CD14-positive monocyte (primary cell): ENCODE results near the gene MAP3K3. TPM values are rescaled to one million over a fixed set of nuclear protein-coding genes. Genes with fewer than 3 reads are reported as not detected.

ENCODE experiments used
- DNase-seq, 3 donors: peaks; one replicate each; pipeline ENCODE4 v3.0.0-alpha.2; 2011 to 2022
- H2AFZ ChIP-seq: 2 replicates; pipeline ENCODE4 v1.6.0; 2012; ENCODE audit warnings: mild to moderate bottlenecking, low read depth, low read length, inconsistent platforms; ENCODE audit not compliant: insufficient read depth, poor library complexity, severe bottlenecking
- H3K27ac ChIP-seq, 2 donors: 1 replicate in 1 of 2; 2 replicates in 1 of 2; pipeline ENCODE4 v1.5.1; 2012 to 2013; ENCODE audit warnings: low read length in 2 of 2, control low read depth in 1 of 2, inconsistent platforms in 1 of 2, low read depth in 1 of 2, mild to moderate bottlenecking in 1 of 2
- H3K27me3 ChIP-seq, 2 donors: one replicate each; pipeline versions ENCODE4 v1.6.0 to v1.6.1; 2011 to 2013; ENCODE audit warnings: low read length in 2 of 2; ENCODE audit not compliant: control insufficient read depth in 2 of 2, insufficient read depth in 2 of 2
- H3K36me3 ChIP-seq, 2 donors: replicated peaks in 1 of 2; 1 replicate in 1 of 2; 2 replicates in 1 of 2; pipeline versions ENCODE4 v1.5.1 to v1.6.1; 2012 to 2013; ENCODE audit warnings: low read length in 2 of 2, control low read depth in 1 of 2, inconsistent platforms in 1 of 2, mild to moderate bottlenecking in 1 of 2; ENCODE audit not compliant: insufficient read depth in 2 of 2, control insufficient read depth in 1 of 2
- H3K4me1 ChIP-seq, 2 donors: 1 replicate in 1 of 2; 2 replicates in 1 of 2; pipeline versions ENCODE4 v1.5.1 to v1.6.1; 2012 to 2013; ENCODE audit warnings: low read length in 2 of 2, control low read depth in 1 of 2, inconsistent platforms in 1 of 2, mild to moderate bottlenecking in 1 of 2, moderate library complexity in 1 of 2; ENCODE audit not compliant: insufficient read depth in 2 of 2, control insufficient read depth in 1 of 2
- H3K4me2 ChIP-seq: replicated peaks from 2 replicates; pipeline ENCODE3; 2012; ENCODE audit warnings: low read length, moderate library complexity, mild to moderate bottlenecking; ENCODE audit not compliant: poor library complexity, severe bottlenecking; ENCODE audit errors: extremely low read depth
- H3K4me3 ChIP-seq, 3 experiments: fragments of 200-600 bp in 1 of 3; sonication (generic) in 1 of 3; replicated peaks in 1 of 3; 1 replicate in 2 of 3; 2 replicates in 1 of 3; pipeline ENCODE4 v1.5.1; 2011 to 2013; ENCODE audit warnings: low read length in 3 of 3, mild to moderate bottlenecking in 3 of 3, control low read depth in 2 of 3, low read depth in 2 of 3, inconsistent platforms in 1 of 3, moderate library complexity in 1 of 3
- H3K79me2 ChIP-seq: 2 replicates; pipeline ENCODE4 v1.6.0; 2012; ENCODE audit warnings: mild to moderate bottlenecking, control low read depth, inconsistent platforms, low read length, moderate library complexity; ENCODE audit not compliant: insufficient read depth
- H3K9ac ChIP-seq: 2 replicates; pipeline ENCODE4 v1.6.0; 2017; ENCODE audit warnings: low read length, mild to moderate bottlenecking; ENCODE audit not compliant: insufficient read depth, poor library complexity, severe bottlenecking
- H3K9me3 ChIP-seq, 2 donors: replicated peaks in 1 of 2; 1 replicate in 1 of 2; 2 replicates in 1 of 2; pipeline versions ENCODE4 v1.5.1 to v1.6.1; 2012 to 2013; ENCODE audit warnings: low read length in 2 of 2, control low read depth in 1 of 2; ENCODE audit not compliant: control insufficient read depth in 1 of 2, insufficient read depth in 1 of 2
- H4K20me1 ChIP-seq: 2 replicates; pipeline ENCODE4 v1.6.0; 2012; ENCODE audit warnings: mild to moderate bottlenecking, low read length, control low read depth, moderate library complexity; ENCODE audit not compliant: insufficient read depth
- H3K27ac Mint-ChIP-seq, 7 donors: one replicate each; pipeline ENCODE4 v1.8.0; 2020; ENCODE audit warnings: mild to moderate bottlenecking in 7 of 7, mixed read lengths in 7 of 7, moderate library complexity in 6 of 7, inconsistent platforms in 2 of 7
- H3K27me3 Mint-ChIP-seq, 3 donors: one replicate each; pipeline ENCODE4 v1.8.0; 2021 to 2022; ENCODE audit warnings: low read depth in 3 of 3, mild to moderate bottlenecking in 3 of 3, mixed read lengths in 3 of 3, moderate library complexity in 3 of 3, inconsistent platforms in 1 of 3
- H3K36me3 Mint-ChIP-seq, 2 donors: one replicate each; pipeline ENCODE4 v1.8.0; 2020; ENCODE audit warnings: mixed read lengths in 2 of 2, inconsistent platforms in 1 of 2, mild to moderate bottlenecking in 1 of 2
- H3K4me1 Mint-ChIP-seq: one replicate; pipeline ENCODE4 v1.8.0; 2020; ENCODE audit warnings: mild to moderate bottlenecking, mixed read lengths
- H3K4me3 Mint-ChIP-seq, 2 donors: one replicate each; pipeline ENCODE4 v1.8.0; 2020; ENCODE audit warnings: mild to moderate bottlenecking in 2 of 2, mixed read lengths in 2 of 2, moderate library complexity in 1 of 2
- H3K9me3 Mint-ChIP-seq, 7 donors: one replicate each; pipeline ENCODE4 v1.8.0; 2020 to 2022; ENCODE audit warnings: mixed read lengths in 7 of 7, mild to moderate bottlenecking in 6 of 7, moderate library complexity in 6 of 7, inconsistent platforms in 2 of 7
- WGBS: methylation state at CpG from one replicate; pipeline ENCODE4 v1.1.5; 2013; ENCODE audit warnings: missing lambda C conversion rate; ENCODE audit not compliant: insufficient coverage; 5-methylcytosine and 5-hydroxymethylcytosine counted together
- intact Hi-C, 2 donors: fragments of 100-400 bp; cut with micrococcal nuclease; formaldehyde crosslinking; loops; one replicate each; pipeline versions ENCODE4 v1.15.0 to v1.15.1; 2023
- polyA plus RNA-seq, 3 donors: library from polyadenylated mRNA; depleted of rRNA in 1 of 3; unstranded in 2 of 3; stranded (reverse) in 1 of 3; fragments of 300-500 nt in 2 of 3; fragments of >200 nt in 1 of 3; fragmentation: Illumina TruSeq in 2 of 3; gene quantifications; 1 replicate in 2 of 3; 2 replicates in 1 of 3; pipeline ENCODE4 v1.2.3, GENCODE V29; 2012 to 2021
- TF ChIP-seq, protein P1 (sequence below): fragments of 200-600 bp; IDR thresholded peaks from one replicate; pipeline ENCODE4 v1.8.0; 2022; ENCODE audit warnings: antibody characterized with exemption, mild to moderate bottlenecking

MAP3K3 gene
- polyA plus RNA-seq, 3 donors: 52.2 to 219 (median 63.6) TPM

- Mint-ChIP-seq H3K9me3 (no peaks in the 10 kb centered on the region), H3K27ac (peak overlapping the region in 2 of 7 donors; percentile 8 to 67), H3K4me3 (no peak overlapping the region), H3K36me3 (peaks cover 89 to 100% of the 10 kb centered on the region in 2 donors), H3K27me3 (peaks cover 0 to 3% (median 2%) of the 10 kb centered on the region in 3 donors), H3K4me1 (peaks cover 2% of the 10 kb centered on the region)
- no peak overlapping the region for H2AFZ ChIP-seq
- intact Hi-C loops: no loop called here
- peak overlapping the region in 1 of 2 donors; percentile 13 for H3K27ac ChIP-seq
- no peaks in the 10 kb centered on the region for H3K27me3 ChIP-seq
- no peaks in the 10 kb centered on the region for H3K4me1 ChIP-seq
- peaks cover 8% of the 10 kb centered on the region for H3K79me2 ChIP-seq
- TF ChIP-seq, protein P1, sequence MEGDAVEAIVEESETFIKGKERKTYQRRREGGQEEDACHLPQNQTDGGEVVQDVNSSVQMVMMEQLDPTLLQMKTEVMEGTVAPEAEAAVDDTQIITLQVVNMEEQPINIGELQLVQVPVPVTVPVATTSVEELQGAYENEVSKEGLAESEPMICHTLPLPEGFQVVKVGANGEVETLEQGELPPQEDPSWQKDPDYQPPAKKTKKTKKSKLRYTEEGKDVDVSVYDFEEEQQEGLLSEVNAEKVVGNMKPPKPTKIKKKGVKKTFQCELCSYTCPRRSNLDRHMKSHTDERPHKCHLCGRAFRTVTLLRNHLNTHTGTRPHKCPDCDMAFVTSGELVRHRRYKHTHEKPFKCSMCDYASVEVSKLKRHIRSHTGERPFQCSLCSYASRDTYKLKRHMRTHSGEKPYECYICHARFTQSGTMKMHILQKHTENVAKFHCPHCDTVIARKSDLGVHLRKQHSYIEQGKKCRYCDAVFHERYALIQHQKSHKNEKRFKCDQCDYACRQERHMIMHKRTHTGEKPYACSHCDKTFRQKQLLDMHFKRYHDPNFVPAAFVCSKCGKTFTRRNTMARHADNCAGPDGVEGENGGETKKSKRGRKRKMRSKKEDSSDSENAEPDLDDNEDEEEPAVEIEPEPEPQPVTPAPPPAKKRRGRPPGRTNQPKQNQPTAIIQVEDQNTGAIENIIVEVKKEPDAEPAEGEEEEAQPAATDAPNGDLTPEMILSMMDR: no peak
- H3K9me3 ChIP-seq: no peaks in the 10 kb centered on the region
- H3K36me3 ChIP-seq: peaks cover 93 to 99% of the 10 kb centered on the region in 2 donors
- no peak overlapping the region for H3K4me2 ChIP-seq
- peaks cover 100% of the 10 kb centered on the region for H4K20me1 ChIP-seq
- WGBS: 97% methylated on average over 8 of the region's 12 CpGs
- no peak for DNase-seq
- H3K9ac ChIP-seq: no peak overlapping the region
- no peak overlapping the region for H3K4me3 ChIP-seq
Observed at GRCh38 chr17:63688396-63689020, 66.3 kb downstream of the MAP3K3 start.

DNA sequence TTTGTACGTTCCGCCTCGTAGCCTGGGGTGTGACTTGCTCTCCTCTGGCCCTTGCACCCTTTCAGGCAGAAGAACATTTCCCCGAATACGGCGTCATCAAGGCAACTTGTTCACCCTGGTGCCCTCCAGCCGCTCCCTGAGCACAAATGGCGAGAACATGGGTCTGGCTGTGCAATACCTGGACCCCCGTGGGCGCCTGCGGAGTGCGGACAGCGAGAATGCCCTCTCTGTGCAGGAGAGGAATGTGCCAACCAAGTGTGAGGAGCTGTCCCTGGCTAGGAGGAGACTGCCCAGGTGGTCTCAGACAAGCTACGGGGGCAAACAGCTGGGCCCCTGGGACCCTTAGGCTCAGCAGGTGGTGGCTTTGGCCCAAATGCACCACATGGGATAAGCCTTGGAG, 67.3 kb downstream of the MAP3K3 start:
- peaks cover 9% of the 10 kb centered on the region for H3K4me1 Mint-ChIP-seq
- no peak overlapping the region for H3K4me2 ChIP-seq
- H3K9ac ChIP-seq: no peak overlapping the region
- H3K9me3 ChIP-seq: no peaks in the 10 kb centered on the region
- peak overlapping the region in 1 of 7 donors; percentile 79 for H3K27ac Mint-ChIP-seq
- no peaks in the 10 kb centered on the region for H3K27me3 ChIP-seq
- no peaks in the 10 kb centered on the region for H3K9me3 Mint-ChIP-seq
- no peak overlapping the region for H3K4me3 ChIP-seq
- H3K79me2 ChIP-seq: peaks cover 2% of the 10 kb centered on the region
- TF ChIP-seq, protein P1: no peak
- H4K20me1 ChIP-seq: peaks cover 100% of the 10 kb centered on the region
- H3K4me1 ChIP-seq: peaks cover 1 to 9% of the 10 kb centered on the region in 2 donors
- 97% methylated on average over 14 of the region's 14 CpGs for WGBS
- H3K36me3 ChIP-seq: peaks cover 95 to 99% of the 10 kb centered on the region in 2 donors
- DNase-seq: no peak
- H3K4me3 Mint-ChIP-seq: no peak overlapping the region
- H2AFZ ChIP-seq: no peak overlapping the region
- H3K27ac ChIP-seq: no peak overlapping the region
- peaks cover 87 to 100% of the 10 kb centered on the region in 2 donors for H3K36me3 Mint-ChIP-seq
- H3K27me3 Mint-ChIP-seq: peaks cover 0 to 3% (median 2%) of the 10 kb centered on the region in 3 donors
- intact Hi-C loops: no loop called here
